K562 (cell line): Measurements from ENCODE around the gene IGF2R. TPM values are rescaled to one million over a fixed set of nuclear protein-coding genes. Genes with fewer than 3 reads are reported as not detected.

Experiments
- ATAC-seq: fragments of 200-7000 bp; cut with Tn5 transposase; 3 replicates; pipeline ENCODE4 v1.9.1; 2020; ENCODE audit warnings: moderate library complexity
- BruUV-seq: library from RNA; stranded (reverse); fragments of 400-500 nt; replicated peaks from 2 replicates; lab custom pipeline; 2021; lab: Mats Ljungman, UMichigan
- CTCF ChIA-PET: fragments of 300-600 bp; formaldehyde crosslinking; extraction: SDS; loops from one replicate; lab custom pipeline; 2021; ENCODE audit warnings: low intra/inter-chr PET ratio; lab: Yijun Ruan, JAX
- POLR2A ChIA-PET: fragments of 300-600, 350-650 bp; sonication (Branson Sonifier 250); formaldehyde crosslinking; extraction: SDS; loops from one replicate; lab custom pipeline; 2021; ENCODE audit warnings: antibody characterized with exemption, inconsistent platforms; lab: Yijun Ruan, JAX
- DNase-seq, 4 experiments: peaks; one replicate each; pipeline versions ENCODE4 v3.0.0 to v3.0.0-alpha.2; 2011 to 2018; ENCODE audit warnings: low spot score in 3 of 4, mixed read lengths in 3 of 4; ENCODE audit errors: extremely low read depth in 1 of 4
- FAIRE-seq: peaks from 2 replicates; lab custom pipeline; 2011; peaks lifted over from hg19 to GRCh38; lab: Jason Lieb, UNC
- H2AFZ ChIP-seq: 2 replicates; pipeline ENCODE4 v1.6.0; 2011; ENCODE audit warnings: low read depth, low read length, control low read depth, inconsistent platforms
- H3K27ac ChIP-seq: fragments of 200-600 bp; 3 replicates; pipeline ENCODE4 v1.8.0; 2011; ENCODE audit warnings: low read depth, mild to moderate bottlenecking, control low read depth, inconsistent platforms, low read length, moderate library complexity, mixed read lengths; ENCODE audit errors: extremely low read depth
- H3K27me3 ChIP-seq, 2 experiments: fragments of 300-600 bp in 1 of 2; 2 replicates in 1 of 2; 3 replicates in 1 of 2; pipeline versions ENCODE4 v1.6.0 to v1.8.0; 2011; ENCODE audit warnings: inconsistent platforms in 2 of 2, low read length in 2 of 2, mild to moderate bottlenecking in 1 of 2, mixed read lengths in 1 of 2, moderate library complexity in 1 of 2; ENCODE audit not compliant: control insufficient read depth in 2 of 2, insufficient read depth in 2 of 2
- H3K36me3 ChIP-seq: fragments of 300-600 bp; 3 replicates; pipeline ENCODE4 v1.8.0; 2011; ENCODE audit warnings: mild to moderate bottlenecking, low read length, inconsistent platforms; ENCODE audit not compliant: control insufficient read depth, insufficient read depth
- H3K4me1 ChIP-seq, 2 experiments: fragments of 200-600 bp in 1 of 2; replicated peaks in 1 of 2; 2 replicates in 1 of 2; 3 replicates in 1 of 2; pipeline versions ENCODE4 v1.5.1 to v1.8.0; 2011; ENCODE audit warnings: inconsistent platforms in 2 of 2, low read length in 2 of 2, mild to moderate bottlenecking in 1 of 2, mixed read lengths in 1 of 2, moderate library complexity in 1 of 2; ENCODE audit not compliant: control insufficient read depth in 2 of 2, insufficient read depth in 2 of 2
- H3K4me2 ChIP-seq: 2 replicates; pipeline ENCODE4 v1.6.1; 2011; ENCODE audit warnings: low read length, control low read depth, inconsistent platforms, mixed read lengths; ENCODE audit not compliant: insufficient read depth
- H3K4me3 ChIP-seq: fragments of 200-600 bp; sonication (generic), shearing (Covaris generic); 2 replicates; pipeline ENCODE4 v1.5.1; 2016; ENCODE audit warnings: control low read depth, inconsistent platforms
- H3K79me2 ChIP-seq: fragments of 200-600 bp; 3 replicates; pipeline ENCODE4 v1.8.0; 2011; ENCODE audit warnings: low read length, inconsistent platforms; ENCODE audit not compliant: control insufficient read depth, insufficient read depth
- H3K9ac ChIP-seq, 2 experiments: 2 replicates each; pipeline versions ENCODE4 v1.6.0 to v1.6.1; 2011; ENCODE audit warnings: low read depth in 2 of 2, low read length in 2 of 2, control low read depth in 1 of 2, inconsistent platforms in 1 of 2, mild to moderate bottlenecking in 1 of 2, mixed read lengths in 1 of 2; ENCODE audit not compliant: insufficient read depth in 1 of 2
- H3K9me1 ChIP-seq: one replicate; pipeline ENCODE4 v1.6.0; 2011; ENCODE audit warnings: inconsistent platforms, mild to moderate bottlenecking, low read length, moderate library complexity; ENCODE audit not compliant: control insufficient read depth, insufficient read depth
- H3K9me3 ChIP-seq: replicated peaks from 2 replicates; pipeline ENCODE4 v1.5.1; 2011; ENCODE audit warnings: low read depth, low read length, inconsistent platforms; ENCODE audit not compliant: control insufficient read depth, insufficient read depth
- H4K20me1 ChIP-seq: replicated peaks from 2 replicates; pipeline ENCODE4 v1.6.1; 2011; ENCODE audit warnings: low read length, inconsistent platforms, mixed read lengths; ENCODE audit not compliant: control insufficient read depth, insufficient read depth
- CBFA2T2 ChIP-seq: fragments of 450-650 bp; conservative IDR thresholded peaks from 2 replicates; pipeline ENCODE4 v1.6.1; 2017; ENCODE audit warnings: mild to moderate bottlenecking
- NFIC ChIP-seq: fragments of 450-650 bp; IDR thresholded peaks from 2 replicates; pipeline ENCODE4 v1.6.1; 2017; ENCODE audit warnings: mild to moderate bottlenecking, inconsistent platforms
- SIRT6 ChIP-seq: IDR thresholded peaks from one replicate; pipeline ENCODE4 v1.6.1; 2012; ENCODE audit warnings: low read depth, mild to moderate bottlenecking, control low read depth, inconsistent platforms, low read length, moderate library complexity
- ZFP91 ChIP-seq: sonication (generic); formaldehyde crosslinking; IDR thresholded peaks from 2 replicates; pipeline ENCODE4 v1.8.0; 2022; ENCODE audit warnings: mild to moderate bottlenecking, missing genetic modification reagents
- ZNF830 ChIP-seq: fragments of 250-450 bp; sonication (Bioruptor Pico); IDR thresholded peaks from 2 replicates; pipeline ENCODE4 v1.5.0; 2021; ENCODE audit warnings: mild to moderate bottlenecking
- WGBS: fragments of 100-300 bp; shearing (Covaris generic); methylation state at CpG from one replicate; pipeline ENCODE4 v1.1.6; 2016; ENCODE audit warnings: low coverage, mixed read lengths; ENCODE audit not compliant: insufficient coverage; ENCODE audit errors: missing lambda C conversion rate; 5-methylcytosine and 5-hydroxymethylcytosine counted together
- in situ Hi-C: fragments of 300-500 bp; cut with MboI; formaldehyde crosslinking; loops from 4 replicates; pipeline ENCODE4 v1.15.0; 2018; ENCODE audit warnings: inconsistent platforms, mixed read lengths
- intact Hi-C: fragments of 100-400 bp; cut with micrococcal nuclease; formaldehyde crosslinking; loops from 2 replicates; pipeline ENCODE4 v1.14.2; 2022
- polyA plus RNA-seq, 8 experiments: library from polyadenylated mRNA; depleted of rRNA in 4 of 8; stranded (reverse) in 5 of 8; unstranded in 3 of 8; fragments of >200 nt; fragmentation: Nextera tagmentation in 2 of 8; fragmentation: Illumina TruSeq in 1 of 8; extraction: Ambion mirVana in 2 of 8; extraction: Trizol in 1 of 8; gene quantifications; 2 replicates each; pipeline versions ENCODE4 v1.2.1 to v1.2.3, GENCODE V29; 2011 to 2014; ENCODE audit warnings: inconsistent platforms in 1 of 8, missing spikeins in 1 of 8
- total RNA-seq, 7 experiments: library from RNA; depleted of rRNA in 6 of 7; stranded (reverse); fragments of >200 nt in 6 of 7; fragmentation: Illumina TruSeq in 2 of 7; extraction: Trizol in 2 of 7; gene quantifications; 2 replicates each; pipeline versions ENCODE4 v1.2.1 to v1.2.3, GENCODE V29; 2011 to 2021; ENCODE audit warnings: low replicate concordance in 1 of 7
- TF ChIP-seq, protein P1 (sequence below): fragments of 250-450 bp; sonication (Bioruptor Pico); IDR thresholded peaks from 2 replicates; pipeline ENCODE4 v1.6.1; 2021; ENCODE audit warnings: mild to moderate bottlenecking
- TF ChIP-seq, protein P2 (sequence below), 2 experiments: fragments of 450-650 bp; IDR thresholded peaks; 2 replicates each; pipeline ENCODE4 v1.6.1; 2016

The IGF2R gene
- total and polyA plus RNA-seq, 9 of the 15 experiments (the other 6 are each of a cell fraction or from before 2014, with no cell fraction given): 3.5 to 92.3 (median 34.5) TPM

- TF ChIP-seq ZFP91 (no peak), CBFA2T2 (no peak), ZNF830 (CRISPR knock-in tag) (no peak), SIRT6 (no peak)
- TF ChIP-seq, protein P1, sequence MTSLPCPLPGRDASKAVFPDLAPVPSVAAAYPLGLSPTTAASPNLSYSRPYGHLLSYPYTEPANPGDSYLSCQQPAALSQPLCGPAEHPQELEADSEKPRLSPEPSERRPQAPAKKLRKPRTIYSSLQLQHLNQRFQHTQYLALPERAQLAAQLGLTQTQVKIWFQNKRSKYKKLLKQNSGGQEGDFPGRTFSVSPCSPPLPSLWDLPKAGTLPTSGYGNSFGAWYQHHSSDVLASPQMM: no peak
Observed at GRCh38 chr6:160027076-160027475, 58.2 kb downstream of the IGF2R start (continued).

DNA sequence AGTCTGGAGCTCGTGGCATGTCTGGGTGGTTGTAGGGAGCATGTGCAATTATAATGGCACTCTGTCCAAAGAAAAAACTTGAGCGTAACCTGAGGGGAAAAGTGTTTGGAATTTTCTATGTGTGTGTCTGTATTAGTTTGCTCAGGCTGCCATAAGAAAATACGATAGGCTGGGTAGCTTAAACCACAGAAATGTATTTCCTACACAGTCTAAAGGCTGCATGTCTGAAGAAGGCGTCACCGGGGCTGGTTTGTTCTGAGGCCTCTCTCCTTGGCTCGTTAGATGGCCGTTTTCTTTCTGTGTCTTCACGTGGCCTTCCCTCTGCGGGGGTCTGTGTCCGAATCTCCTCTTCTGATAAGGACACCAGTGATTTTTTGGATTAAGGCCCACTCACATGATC lies 59.0 kb downstream of the IGF2R start:
- no peak overlapping the region for H2AFZ ChIP-seq
- no peak overlapping the region for H3K4me2 ChIP-seq
- no peaks in the 10 kb centered on the region for H3K9me3 ChIP-seq
- no peaks in the 10 kb centered on the region; a peak in 1 of 5 replicates for H3K4me1 ChIP-seq
- no peaks in the 10 kb centered on the region for H3K27me3 ChIP-seq
- H3K36me3 ChIP-seq: peaks cover 97% of the 10 kb centered on the region
- no peak overlapping the region for H3K4me3 ChIP-seq
- ATAC-seq: no peak
- H3K79me2 ChIP-seq: no peaks in the 10 kb centered on the region
- intact Hi-C loops: loop anchor here (5.0 kb wide), 1 partner anchor 56 kb away; no protein-coding TSS in a partner anchor
- BruUV-seq: no TSS peak
- TF ChIP-seq NFIC: no peak
- TF ChIP-seq, protein P2, sequence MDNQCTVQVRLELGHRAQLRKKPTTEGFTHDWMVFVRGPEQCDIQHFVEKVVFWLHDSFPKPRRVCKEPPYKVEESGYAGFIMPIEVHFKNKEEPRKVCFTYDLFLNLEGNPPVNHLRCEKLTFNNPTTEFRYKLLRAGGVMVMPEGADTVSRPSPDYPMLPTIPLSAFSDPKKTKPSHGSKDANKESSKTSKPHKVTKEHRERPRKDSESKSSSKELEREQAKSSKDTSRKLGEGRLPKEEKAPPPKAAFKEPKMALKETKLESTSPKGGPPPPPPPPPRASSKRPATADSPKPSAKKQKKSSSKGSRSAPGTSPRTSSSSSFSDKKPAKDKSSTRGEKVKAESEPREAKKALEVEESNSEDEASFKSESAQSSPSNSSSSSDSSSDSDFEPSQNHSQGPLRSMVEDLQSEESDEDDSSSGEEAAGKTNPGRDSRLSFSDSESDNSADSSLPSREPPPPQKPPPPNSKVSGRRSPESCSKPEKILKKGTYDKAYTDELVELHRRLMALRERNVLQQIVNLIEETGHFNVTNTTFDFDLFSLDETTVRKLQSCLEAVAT (IDR thresholded peaks at IDR 0.05): no peak
- H3K27ac ChIP-seq: no peak overlapping the region
- 92% methylated on average over 9 of the region's 10 CpGs for WGBS
- no peaks in the 10 kb centered on the region for H4K20me1 ChIP-seq
- H3K9ac ChIP-seq: no peak overlapping the region
- in situ Hi-C loops: no loop called here
- CTCF ChIA-PET: no interaction called here
- H3K9me1 ChIP-seq: no peaks in the 10 kb centered on the region
- POLR2A ChIA-PET: interaction anchor here (0.8 kb wide), 1 partner anchor 30 kb away, joined by 5 read pairs; no protein-coding TSS in a partner anchor
- DNase-seq: no peak
- FAIRE-seq: no peak
